GM12875 (cell line): ENCODE results near the gene MYH1.
"Not testable (repeated sequence)": the region's sequence is repeated elsewhere in the genome, so short reads cannot be mapped to it uniquely, and the experiment has no call there.

Source experiments
- H3K4me3 ChIP-seq: one replicate; pipeline ENCODE4 v1.5.1; 2011; ENCODE audit warnings: low read depth, low read length, control low read depth
- TF ChIP-seq, protein P1 (sequence below): IDR thresholded peaks from 2 replicates; pipeline ENCODE4 v1.5.1; 2011; ENCODE audit warnings: low read depth, mild to moderate bottlenecking, control low read depth, inconsistent platforms, low read length, moderate library complexity, borderline replicate concordance; ENCODE audit not compliant: insufficient read depth

MYH1 gene

DNA sequence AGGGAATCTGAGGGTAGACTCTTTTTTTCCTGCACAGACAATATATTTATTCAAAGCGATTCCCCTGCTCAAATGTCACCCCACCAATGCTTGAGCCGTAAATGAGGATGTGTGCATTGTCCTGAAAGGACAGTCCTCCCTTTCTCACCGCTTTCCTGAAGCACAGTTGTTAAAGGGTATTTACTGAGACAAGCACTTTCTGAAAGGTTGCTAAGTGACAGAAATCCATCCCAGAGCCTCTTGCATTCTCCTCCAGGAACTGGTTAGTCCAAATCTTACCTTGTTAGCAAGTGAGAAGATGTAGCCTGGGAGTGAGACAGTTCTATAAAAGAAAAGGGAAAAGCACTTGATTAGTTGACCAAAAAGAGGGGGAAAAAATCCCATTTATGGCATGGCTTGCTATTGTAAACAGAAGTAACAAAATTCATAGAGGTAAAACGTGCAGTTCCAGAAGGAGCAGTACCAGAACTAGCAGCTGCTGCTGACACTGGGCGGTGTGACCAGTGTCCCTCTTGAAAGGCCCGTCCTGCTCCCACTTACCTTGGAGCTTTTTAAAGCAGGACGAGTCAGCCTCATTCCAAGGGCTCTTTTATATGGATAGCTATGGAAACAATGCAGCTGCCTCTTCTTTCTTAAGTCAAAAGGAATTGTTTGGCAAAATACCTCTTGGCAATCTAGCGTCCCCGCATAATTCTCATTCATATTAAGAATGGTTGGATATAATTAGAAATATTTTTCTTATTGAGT is 30.9 kb upstream of the MYH1 start, which contains the start of gene MYH2:
MYH2 (minus strand) TSS at position 563 of the 747 bp plus-strand sequence. CDS start 1,738 bp downstream, outside the sequence.
- TF ChIP-seq, protein P1, sequence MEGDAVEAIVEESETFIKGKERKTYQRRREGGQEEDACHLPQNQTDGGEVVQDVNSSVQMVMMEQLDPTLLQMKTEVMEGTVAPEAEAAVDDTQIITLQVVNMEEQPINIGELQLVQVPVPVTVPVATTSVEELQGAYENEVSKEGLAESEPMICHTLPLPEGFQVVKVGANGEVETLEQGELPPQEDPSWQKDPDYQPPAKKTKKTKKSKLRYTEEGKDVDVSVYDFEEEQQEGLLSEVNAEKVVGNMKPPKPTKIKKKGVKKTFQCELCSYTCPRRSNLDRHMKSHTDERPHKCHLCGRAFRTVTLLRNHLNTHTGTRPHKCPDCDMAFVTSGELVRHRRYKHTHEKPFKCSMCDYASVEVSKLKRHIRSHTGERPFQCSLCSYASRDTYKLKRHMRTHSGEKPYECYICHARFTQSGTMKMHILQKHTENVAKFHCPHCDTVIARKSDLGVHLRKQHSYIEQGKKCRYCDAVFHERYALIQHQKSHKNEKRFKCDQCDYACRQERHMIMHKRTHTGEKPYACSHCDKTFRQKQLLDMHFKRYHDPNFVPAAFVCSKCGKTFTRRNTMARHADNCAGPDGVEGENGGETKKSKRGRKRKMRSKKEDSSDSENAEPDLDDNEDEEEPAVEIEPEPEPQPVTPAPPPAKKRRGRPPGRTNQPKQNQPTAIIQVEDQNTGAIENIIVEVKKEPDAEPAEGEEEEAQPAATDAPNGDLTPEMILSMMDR, result no peak
- no peak within 1 kb of the TSS for H3K4me3 ChIP-seq

DNA sequence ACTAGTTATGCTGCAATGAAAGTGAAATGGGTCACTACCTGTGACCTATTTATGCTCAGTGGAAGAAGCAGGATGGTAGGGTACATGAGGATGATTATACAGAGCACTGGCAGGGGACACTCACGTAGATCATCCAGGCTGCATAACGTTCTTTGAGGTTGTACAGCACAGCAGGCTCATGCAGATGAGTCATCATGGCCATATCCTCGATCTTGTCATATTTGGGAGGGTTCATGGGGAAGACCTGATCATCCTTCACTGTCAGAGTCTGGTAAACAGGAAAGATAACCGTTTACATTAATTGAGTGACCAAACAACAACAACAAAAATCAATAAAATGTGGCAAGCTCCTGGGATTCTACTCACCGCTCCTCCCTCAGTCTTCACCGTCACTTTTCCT is 29.0 kb upstream of the MYH1 start:
- TF ChIP-seq, protein P1, result no peak
- H3K4me3 ChIP-seq, result no peak overlapping the region

DNA sequence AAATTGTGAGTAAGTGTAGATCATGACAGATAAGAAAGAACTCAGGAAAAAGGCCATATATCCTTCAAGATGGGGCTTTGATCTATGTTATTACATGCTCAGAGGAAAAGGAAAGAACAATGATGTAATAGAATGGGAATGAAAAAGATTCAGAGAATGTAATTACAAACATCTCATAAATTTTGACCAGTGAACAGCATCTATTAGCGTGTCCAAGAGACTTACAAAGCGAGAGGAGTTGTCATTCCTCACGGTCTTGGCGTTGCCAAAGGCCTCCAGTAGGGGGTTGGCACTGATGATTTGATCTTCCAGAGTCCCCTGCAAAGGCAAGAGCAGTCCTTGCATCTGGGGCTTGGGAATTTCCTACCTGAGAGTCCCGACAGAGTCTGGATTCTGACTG is 25.1 kb upstream of the MYH1 start:
- H3K4me3 ChIP-seq, result not testable (repeated sequence)

DNA sequence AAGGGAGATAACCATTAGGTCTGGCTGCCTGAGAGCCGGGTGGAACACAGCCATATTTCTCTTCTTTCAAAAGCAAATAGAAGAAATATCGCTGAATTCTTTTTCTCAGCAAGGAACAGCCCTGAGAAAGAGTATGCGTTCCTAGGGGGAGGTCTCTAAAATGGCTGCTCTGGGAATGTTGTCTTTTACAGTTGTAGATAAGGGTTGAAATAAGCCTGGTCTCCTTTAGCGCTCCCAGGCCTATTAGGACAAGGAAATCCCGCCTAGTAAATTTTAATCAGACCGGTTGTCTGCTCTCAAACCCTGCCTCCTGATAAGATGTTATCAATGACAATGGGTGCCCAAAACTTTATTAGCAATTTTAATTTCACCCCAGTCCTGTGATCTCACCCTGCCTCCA is 22.8 kb upstream of the MYH1 start:
- not testable (repeated sequence) for H3K4me3 ChIP-seq

DNA sequence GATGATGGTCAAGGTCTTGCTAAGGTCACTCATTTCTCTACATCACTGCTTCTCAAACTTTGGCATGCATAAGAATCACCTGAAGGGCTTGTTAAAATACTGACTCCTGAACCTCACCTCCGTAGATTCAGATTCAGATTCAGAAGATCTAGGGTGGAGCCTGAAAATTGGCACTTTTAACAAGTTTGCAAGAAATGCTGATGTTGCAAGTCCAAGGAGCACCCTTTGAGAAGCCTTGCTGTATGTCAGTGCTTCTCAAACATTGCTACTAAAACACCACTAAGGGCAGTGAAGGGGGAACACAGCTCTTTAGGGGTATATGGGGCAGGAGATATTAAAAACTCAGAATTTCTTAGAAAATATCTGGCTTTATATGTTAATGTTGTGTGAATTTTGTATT is 13.7 kb upstream of the MYH1 start:
- TF ChIP-seq, protein P1, result no peak
- H3K4me3 ChIP-seq, result no peak overlapping the region

- no peak overlapping the region for H3K4me3 ChIP-seq
- TF ChIP-seq, protein P1, result no peak
Observed at GRCh38 chr17:10527419-10527818, 9.1 kb upstream of the MYH1 start.

- TF ChIP-seq, protein P1, result no peak
- H3K4me3 ChIP-seq, result no peak overlapping the region
Observed at GRCh38 chr17:10526517-10526916, 8.2 kb upstream of the MYH1 start.

GRCh38 chr17:10523064-10523463 is 4.7 kb upstream of the MYH1 start:
- TF ChIP-seq, protein P1, result no peak
- H3K4me3 ChIP-seq, result no peak overlapping the region
